Natural killer cell (primary cell): ENCODE measurements around the gene PKHD1. TPM values are rescaled to one million over a fixed set of nuclear protein-coding genes. Genes with fewer than 3 reads are reported as not detected.

Source experiments
- ATAC-seq, 3 donors: fragments of 150-1000 bp in 2 of 3; fragments of 200-7000 bp in 1 of 3; cut with Tn5 transposase; 1 replicate in 1 of 3; 2 replicates in 2 of 3; pipeline ENCODE4 v1.10.0; 2021; ENCODE audit warnings: mild to moderate bottlenecking in 2 of 3, moderate library complexity in 2 of 3
- DNase-seq, 2 donors: peaks; one replicate each; pipeline versions ENCODE4 v3.0.0 to v3.0.0-alpha.2; 2013 to 2021; ENCODE audit warnings: mixed read lengths in 1 of 2
- H3K27ac ChIP-seq: one replicate; pipeline ENCODE4 v1.5.1; 2013; ENCODE audit warnings: mild to moderate bottlenecking, low read length
- H3K27me3 ChIP-seq: one replicate; pipeline ENCODE4 v1.6.1; 2013; ENCODE audit warnings: low read length; ENCODE audit not compliant: control insufficient read depth, insufficient read depth
- H3K36me3 ChIP-seq: one replicate; pipeline ENCODE4 v1.6.1; 2013; ENCODE audit warnings: low read length; ENCODE audit not compliant: control insufficient read depth, insufficient read depth
- H3K4me1 ChIP-seq: one replicate; pipeline ENCODE4 v1.6.1; 2013; ENCODE audit warnings: low read length; ENCODE audit not compliant: control insufficient read depth, insufficient read depth
- H3K4me3 ChIP-seq: one replicate; pipeline ENCODE4 v1.5.1; 2013; ENCODE audit warnings: low read length
- H3K9me3 ChIP-seq: one replicate; pipeline ENCODE4 v1.6.1; 2013; ENCODE audit warnings: low read length; ENCODE audit not compliant: control insufficient read depth, insufficient read depth
- H3K27ac Mint-ChIP-seq, 2 donors: one replicate each; pipeline ENCODE4 v1.8.0; 2022; ENCODE audit warnings: mild to moderate bottlenecking in 2 of 2, mixed read lengths in 2 of 2, moderate library complexity in 1 of 2
- H3K27me3 Mint-ChIP-seq, 2 donors: one replicate each; pipeline ENCODE4 v1.8.0; 2022; ENCODE audit warnings: low read depth in 2 of 2, mixed read lengths in 2 of 2
- H3K36me3 Mint-ChIP-seq: one replicate; pipeline ENCODE4 v1.8.0; 2022; ENCODE audit warnings: mixed read lengths
- H3K4me1 Mint-ChIP-seq, 2 donors: one replicate each; pipeline ENCODE4 v1.8.0; 2022; ENCODE audit warnings: mixed read lengths in 2 of 2
- H3K4me3 Mint-ChIP-seq: one replicate; pipeline ENCODE4 v1.8.0; 2022; ENCODE audit warnings: mild to moderate bottlenecking, moderate library complexity, mixed read lengths
- H3K9me3 Mint-ChIP-seq, 2 donors: one replicate each; pipeline ENCODE4 v1.8.0; 2022; ENCODE audit warnings: mixed read lengths in 2 of 2
- CTCF ChIP-seq: fragments of 200-600 bp; IDR thresholded peaks from one replicate; pipeline ENCODE4 v1.8.0; 2022; ENCODE audit warnings: antibody characterized with exemption
- WGBS: methylation state at CpG from one replicate; pipeline ENCODE4 v1.1.7; 2013; ENCODE audit warnings: missing lambda C conversion rate; ENCODE audit not compliant: insufficient coverage; 5-methylcytosine and 5-hydroxymethylcytosine counted together
- intact Hi-C: fragments of 100-400 bp; cut with micrococcal nuclease; formaldehyde crosslinking; loops from one replicate; pipeline ENCODE4 v1.14.2; 2022
- total RNA-seq, 4 donors: library from RNA; stranded (reverse); fragments of 120-200 nt in 1 of 4; gene quantifications; one replicate each; pipeline versions ENCODE4 v1.2.3 to v1.2.4, GENCODE V29; 2013 to 2022

Gene PKHD1
- total RNA-seq, 3 donors from 2014 or later (not counting 1 experiment from before 2014, with no cell fraction given), result not detected

- no peak for DNase-seq
- no peak overlapping the region for H3K4me3 ChIP-seq
- H3K4me1 ChIP-seq, result no peaks in the 10 kb centered on the region
- WGBS, result 88% methylated on average over 1 of the region's 1 CpG
- no peaks in the 10 kb centered on the region for H3K9me3 ChIP-seq
- no peak for ATAC-seq
- intact Hi-C loops, result no loop called here
- no peak overlapping the region for H3K27ac ChIP-seq
- Mint-ChIP-seq H3K27me3 (no peaks in the 10 kb centered on the region), H3K4me1 (no peaks in the 10 kb centered on the region), H3K9me3 (peaks cover 0 to 9% of the 10 kb centered on the region in 2 donors), H3K36me3 (no peaks in the 10 kb centered on the region), H3K27ac (no peak overlapping the region), H3K4me3 (no peak overlapping the region)
- no peak for TF ChIP-seq CTCF
- H3K27me3 ChIP-seq, result no peaks in the 10 kb centered on the region
- H3K36me3 ChIP-seq, result no peaks in the 10 kb centered on the region
These were observed 471.2 kb downstream of the PKHD1 start for GRCh38 chr6:51616243-51616642.

GRCh38 chr6:51614725-51615124, 472.7 kb downstream of the PKHD1 start:
- TF ChIP-seq CTCF, result no peak
- no peaks in the 10 kb centered on the region for H3K27me3 Mint-ChIP-seq
- ATAC-seq (no peak), DNase-seq (no peak)
- Histone ChIP-seq H3K4me3 (no peak overlapping the region), H3K36me3 (no peaks in the 10 kb centered on the region), H3K27me3 (no peaks in the 10 kb centered on the region), H3K9me3 (no peaks in the 10 kb centered on the region), H3K27ac (no peak overlapping the region), H3K4me1 (no peaks in the 10 kb centered on the region)
- H3K9me3 Mint-ChIP-seq, result peaks cover 0 to 9% of the 10 kb centered on the region in 2 donors
- intact Hi-C loops, result no loop called here
- no peak overlapping the region for H3K27ac Mint-ChIP-seq
- no peaks in the 10 kb centered on the region for H3K4me1 Mint-ChIP-seq
- H3K4me3 Mint-ChIP-seq, result no peak overlapping the region
- H3K36me3 Mint-ChIP-seq, result no peaks in the 10 kb centered on the region

- Mint-ChIP-seq H3K27me3 (no peaks in the 10 kb centered on the region), H3K4me1 (no peaks in the 10 kb centered on the region), H3K27ac (no peak overlapping the region), H3K36me3 (no peaks in the 10 kb centered on the region), H3K4me3 (no peak overlapping the region), H3K9me3 (peaks cover 0 to 9% of the 10 kb centered on the region in 2 donors)
- no peaks in the 10 kb centered on the region for H3K4me1 ChIP-seq
- 88% methylated on average over 2 of the region's 3 CpGs for WGBS
- H3K27ac ChIP-seq, result no peak overlapping the region
- DNase-seq (no peak), ATAC-seq (no peak)
- H3K4me3 ChIP-seq, result no peak overlapping the region
- no peak for TF ChIP-seq CTCF
- no peaks in the 10 kb centered on the region for H3K9me3 ChIP-seq
- no peaks in the 10 kb centered on the region for H3K36me3 ChIP-seq
- H3K27me3 ChIP-seq, result no peaks in the 10 kb centered on the region
- intact Hi-C loops, result no loop called here
These were observed 473.9 kb downstream of the PKHD1 start for GRCh38 chr6:51613558-51613957.

- no peak for TF ChIP-seq CTCF
- H3K9me3 ChIP-seq, result no peaks in the 10 kb centered on the region
- DNase-seq, result no peak
- no peaks in the 10 kb centered on the region for H3K36me3 ChIP-seq
- peaks cover 2 to 6% of the 10 kb centered on the region in 2 donors for H3K9me3 Mint-ChIP-seq
- no peak overlapping the region for H3K4me3 Mint-ChIP-seq
- intact Hi-C loops, result no loop called here
- H3K4me3 ChIP-seq, result no peak overlapping the region
- H3K27ac ChIP-seq, result no peak overlapping the region
- no peaks in the 10 kb centered on the region for H3K27me3 ChIP-seq
- H3K27ac Mint-ChIP-seq, result no peak overlapping the region
- WGBS, result 86% methylated on average over 3 of the region's 4 CpGs
- H3K4me1 Mint-ChIP-seq, result no peaks in the 10 kb centered on the region
- H3K27me3 Mint-ChIP-seq, result no peaks in the 10 kb centered on the region
- no peaks in the 10 kb centered on the region for H3K36me3 Mint-ChIP-seq
- no peaks in the 10 kb centered on the region for H3K4me1 ChIP-seq
- no peak for ATAC-seq
These were observed 478.5 kb downstream of the PKHD1 start for GRCh38 chr6:51608932-51609331.
